ENCODE data around the gene TLR5.

Gene TLR5

GRCh38 chr1:223106856-223107255, 36.2 kb downstream of the TLR5 start:
- peaks cover 18% of the 10 kb centered on the region for H3K27me3 ChIP-seq (replicated peaks; ENCODE audit: control insufficient read depth, insufficient read depth, low read length)
- H3K9ac ChIP-seq (ENCODE audit: low read length): no peak overlapping the region
- no peak overlapping the region for H3K4me3 ChIP-seq (ENCODE audit: low read length)
- no peaks in the 10 kb centered on the region for H3K4me1 ChIP-seq (ENCODE audit: control insufficient read depth, insufficient read depth, low read length)
- H3K9me3 ChIP-seq (ENCODE audit: control insufficient read depth, low read length): no peaks in the 10 kb centered on the region
- H3K36me3 ChIP-seq (ENCODE audit: control insufficient read depth, insufficient read depth, low read length, severe bottlenecking): no peaks in the 10 kb centered on the region
- peak; percentile 31 for DNase-seq (ENCODE audit: low read depth)

- no peak for DNase-seq (ENCODE audit: low read depth)
- Histone ChIP-seq H3K9ac (ENCODE audit: low read length) (no peak overlapping the region), H3K4me1 (ENCODE audit: control insufficient read depth, insufficient read depth, low read length) (no peaks in the 10 kb centered on the region), H3K27me3 (replicated peaks; ENCODE audit: control insufficient read depth, insufficient read depth, low read length) (peaks cover 9% of the 10 kb centered on the region), H3K36me3 (ENCODE audit: control insufficient read depth, insufficient read depth, low read length, severe bottlenecking) (no peaks in the 10 kb centered on the region), H3K4me3 (ENCODE audit: low read length) (no peak overlapping the region), H3K9me3 (ENCODE audit: control insufficient read depth, low read length) (no peaks in the 10 kb centered on the region)
Observed at GRCh38 chr1:223105568-223105967, 37.5 kb downstream of the TLR5 start.

- Histone ChIP-seq H3K27me3 (replicated peaks; ENCODE audit: control insufficient read depth, insufficient read depth, low read length) (peaks cover 12% of the 10 kb centered on the region), H3K4me1 (ENCODE audit: control insufficient read depth, insufficient read depth, low read length) (no peaks in the 10 kb centered on the region), H3K9me3 (ENCODE audit: control insufficient read depth, low read length) (peaks cover 12% of the 10 kb centered on the region), H3K4me3 (ENCODE audit: low read length) (no peak overlapping the region), H3K36me3 (ENCODE audit: control insufficient read depth, insufficient read depth, low read length, severe bottlenecking) (no peaks in the 10 kb centered on the region), H3K9ac (ENCODE audit: low read length) (no peak overlapping the region)
- no peak for DNase-seq (ENCODE audit: low read depth)
Observed at GRCh38 chr1:223102797-223103533, 40.1 kb downstream of the TLR5 start.

- no peak overlapping the region for H3K4me3 ChIP-seq (ENCODE audit: low read length)
- no peak for DNase-seq (ENCODE audit: low read depth)
- H3K27me3 ChIP-seq (replicated peaks; ENCODE audit: control insufficient read depth, insufficient read depth, low read length): peaks cover 10% of the 10 kb centered on the region
Observed at GRCh38 chr1:223097713-223098112, 45.3 kb downstream of the TLR5 start.

GRCh38 chr1:223095870-223096269, 47.2 kb downstream of the TLR5 start:
- H3K4me1 ChIP-seq (ENCODE audit: control insufficient read depth, insufficient read depth, low read length): no peaks in the 10 kb centered on the region
- DNase-seq (ENCODE audit: low read depth): no peak
- no peak overlapping the region for H3K9ac ChIP-seq (ENCODE audit: low read length)
- no peaks in the 10 kb centered on the region for H3K36me3 ChIP-seq (ENCODE audit: control insufficient read depth, insufficient read depth, low read length, severe bottlenecking)
- H3K4me3 ChIP-seq (ENCODE audit: low read length): no peak overlapping the region
- H3K9me3 ChIP-seq (ENCODE audit: control insufficient read depth, low read length): peaks cover 12% of the 10 kb centered on the region
- H3K27me3 ChIP-seq (replicated peaks; ENCODE audit: control insufficient read depth, insufficient read depth, low read length): peaks cover 10% of the 10 kb centered on the region

More at GRCh38 chr1:223097713-223098112, 45.3 kb downstream of the TLR5 start:
- Histone ChIP-seq H3K9me3 (ENCODE audit: control insufficient read depth, low read length) (peaks cover 12% of the 10 kb centered on the region), H3K9ac (ENCODE audit: low read length) (no peak overlapping the region), H3K4me1 (ENCODE audit: control insufficient read depth, insufficient read depth, low read length) (no peaks in the 10 kb centered on the region), H3K36me3 (ENCODE audit: control insufficient read depth, insufficient read depth, low read length, severe bottlenecking) (no peaks in the 10 kb centered on the region)

- H3K36me3 ChIP-seq (ENCODE audit: control insufficient read depth, insufficient read depth, low read length, severe bottlenecking): no peaks in the 10 kb centered on the region
- peaks cover 8% of the 10 kb centered on the region for H3K4me1 ChIP-seq (ENCODE audit: control insufficient read depth, insufficient read depth, low read length)
- no peak overlapping the region for H3K4me3 ChIP-seq (ENCODE audit: low read length)
- H3K9ac ChIP-seq (ENCODE audit: low read length): no peak overlapping the region
- no peaks in the 10 kb centered on the region for H3K27me3 ChIP-seq (replicated peaks; ENCODE audit: control insufficient read depth, insufficient read depth, low read length)
- no peaks in the 10 kb centered on the region for H3K9me3 ChIP-seq (ENCODE audit: control insufficient read depth, low read length)
- DNase-seq (ENCODE audit: low read depth): no peak
Observed at GRCh38 chr1:223091896-223092295, 51.2 kb downstream of the TLR5 start.

GRCh38 chr1:223089250-223089649, 53.8 kb downstream of the TLR5 start:
- peaks cover under 1% of the 10 kb centered on the region for H3K27me3 ChIP-seq (replicated peaks; ENCODE audit: control insufficient read depth, insufficient read depth, low read length)
- no peak for DNase-seq (ENCODE audit: low read depth)
- H3K4me3 ChIP-seq (ENCODE audit: low read length): no peak overlapping the region
- no peak overlapping the region for H3K9ac ChIP-seq (ENCODE audit: low read length)
- no peaks in the 10 kb centered on the region for H3K9me3 ChIP-seq (ENCODE audit: control insufficient read depth, low read length)
- no peaks in the 10 kb centered on the region for H3K36me3 ChIP-seq (ENCODE audit: control insufficient read depth, insufficient read depth, low read length, severe bottlenecking)
- H3K4me1 ChIP-seq (ENCODE audit: control insufficient read depth, insufficient read depth, low read length): peaks cover 9% of the 10 kb centered on the region

GRCh38 chr1:223088713-223089240, 54.3 kb downstream of the TLR5 start:
- Histone ChIP-seq H3K4me3 (ENCODE audit: low read length) (no peak overlapping the region), H3K9ac (ENCODE audit: low read length) (no peak overlapping the region), H3K9me3 (ENCODE audit: control insufficient read depth, low read length) (no peaks in the 10 kb centered on the region), H3K27me3 (replicated peaks; ENCODE audit: control insufficient read depth, insufficient read depth, low read length) (peaks cover 3% of the 10 kb centered on the region), H3K4me1 (ENCODE audit: control insufficient read depth, insufficient read depth, low read length) (peaks cover 9% of the 10 kb centered on the region), H3K36me3 (ENCODE audit: control insufficient read depth, insufficient read depth, low read length, severe bottlenecking) (no peaks in the 10 kb centered on the region)
- no peak for DNase-seq (ENCODE audit: low read depth)

- Histone ChIP-seq H3K9ac (ENCODE audit: low read length) (no peak overlapping the region), H3K4me1 (ENCODE audit: control insufficient read depth, insufficient read depth, low read length) (peaks cover 9% of the 10 kb centered on the region), H3K27me3 (replicated peaks; ENCODE audit: control insufficient read depth, insufficient read depth, low read length) (peaks cover 3% of the 10 kb centered on the region), H3K36me3 (ENCODE audit: control insufficient read depth, insufficient read depth, low read length, severe bottlenecking) (no peaks in the 10 kb centered on the region), H3K9me3 (ENCODE audit: control insufficient read depth, low read length) (no peaks in the 10 kb centered on the region), H3K4me3 (ENCODE audit: low read length) (no peak overlapping the region)
- peak; percentile 39 for DNase-seq (ENCODE audit: low read depth)
Observed at GRCh38 chr1:223087291-223088255, 55.5 kb downstream of the TLR5 start.

GRCh38 chr1:223084464-223084866, 58.6 kb downstream of the TLR5 start:
- Histone ChIP-seq H3K9me3 (ENCODE audit: control insufficient read depth, low read length) (no peaks in the 10 kb centered on the region), H3K27me3 (replicated peaks; ENCODE audit: control insufficient read depth, insufficient read depth, low read length) (peaks cover 5% of the 10 kb centered on the region), H3K4me3 (ENCODE audit: low read length) (no peak overlapping the region), H3K36me3 (ENCODE audit: control insufficient read depth, insufficient read depth, low read length, severe bottlenecking) (no peaks in the 10 kb centered on the region), H3K4me1 (ENCODE audit: control insufficient read depth, insufficient read depth, low read length) (peaks cover 9% of the 10 kb centered on the region), H3K9ac (ENCODE audit: low read length) (no peak overlapping the region)
- DNase-seq (ENCODE audit: low read depth): no peak

GRCh38 chr1:223083831-223084230, 59.2 kb downstream of the TLR5 start:
- no peak overlapping the region for H3K9ac ChIP-seq (ENCODE audit: low read length)
- no peaks in the 10 kb centered on the region for H3K36me3 ChIP-seq (ENCODE audit: control insufficient read depth, insufficient read depth, low read length, severe bottlenecking)
- H3K4me1 ChIP-seq (ENCODE audit: control insufficient read depth, insufficient read depth, low read length): peaks cover 9% of the 10 kb centered on the region
- DNase-seq (ENCODE audit: low read depth): no peak
- no peaks in the 10 kb centered on the region for H3K9me3 ChIP-seq (ENCODE audit: control insufficient read depth, low read length)
- H3K27me3 ChIP-seq (replicated peaks; ENCODE audit: control insufficient read depth, insufficient read depth, low read length): peaks cover 8% of the 10 kb centered on the region
- no peak overlapping the region for H3K4me3 ChIP-seq (ENCODE audit: low read length)

Measured in adipocyte (in vitro differentiated cells).